Measurements from ENCODE around the gene DTNB.

Gene DTNB

DNA sequence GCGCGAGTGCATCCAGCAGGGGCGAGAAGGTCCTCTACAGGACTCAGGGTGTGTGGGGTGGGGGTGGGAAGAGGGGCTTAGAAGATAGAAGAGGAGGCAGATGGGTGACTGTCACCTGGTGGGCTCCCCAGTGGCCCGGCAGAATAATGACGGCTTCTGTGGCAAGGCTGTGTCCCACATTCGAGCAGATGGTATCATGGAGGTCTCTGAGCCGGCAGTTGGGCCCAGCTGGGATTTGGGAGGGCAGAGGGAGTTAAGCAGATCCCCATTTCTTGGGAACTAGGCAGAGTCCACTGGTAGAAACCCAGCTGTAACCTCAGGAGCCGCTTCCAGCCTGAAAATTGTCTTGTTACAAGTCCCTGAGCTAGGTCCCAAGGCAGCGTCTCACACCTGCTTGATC, 28.4 kb upstream of the DTNB start:
- TF ChIP-seq TAF1 (IDR thresholded peaks at IDR 0.05; ENCODE audit: borderline replicate concordance, insufficient read depth, low read length) (no peak), SIN3A (IDR thresholded peaks at IDR 0.05; ENCODE audit: borderline replicate concordance, insufficient read depth, low read length) (no peak), FOXP2 (optimal IDR thresholded peaks at IDR 0.05; ENCODE audit: borderline replicate concordance, extremely low read depth, extremely low read length, insufficient read depth) (no peak), POLR2AphosphoS5 (IDR thresholded peaks at IDR 0.05; ENCODE audit: low read depth, low read length) (no peak)
- TF ChIP-seq, protein P1, sequence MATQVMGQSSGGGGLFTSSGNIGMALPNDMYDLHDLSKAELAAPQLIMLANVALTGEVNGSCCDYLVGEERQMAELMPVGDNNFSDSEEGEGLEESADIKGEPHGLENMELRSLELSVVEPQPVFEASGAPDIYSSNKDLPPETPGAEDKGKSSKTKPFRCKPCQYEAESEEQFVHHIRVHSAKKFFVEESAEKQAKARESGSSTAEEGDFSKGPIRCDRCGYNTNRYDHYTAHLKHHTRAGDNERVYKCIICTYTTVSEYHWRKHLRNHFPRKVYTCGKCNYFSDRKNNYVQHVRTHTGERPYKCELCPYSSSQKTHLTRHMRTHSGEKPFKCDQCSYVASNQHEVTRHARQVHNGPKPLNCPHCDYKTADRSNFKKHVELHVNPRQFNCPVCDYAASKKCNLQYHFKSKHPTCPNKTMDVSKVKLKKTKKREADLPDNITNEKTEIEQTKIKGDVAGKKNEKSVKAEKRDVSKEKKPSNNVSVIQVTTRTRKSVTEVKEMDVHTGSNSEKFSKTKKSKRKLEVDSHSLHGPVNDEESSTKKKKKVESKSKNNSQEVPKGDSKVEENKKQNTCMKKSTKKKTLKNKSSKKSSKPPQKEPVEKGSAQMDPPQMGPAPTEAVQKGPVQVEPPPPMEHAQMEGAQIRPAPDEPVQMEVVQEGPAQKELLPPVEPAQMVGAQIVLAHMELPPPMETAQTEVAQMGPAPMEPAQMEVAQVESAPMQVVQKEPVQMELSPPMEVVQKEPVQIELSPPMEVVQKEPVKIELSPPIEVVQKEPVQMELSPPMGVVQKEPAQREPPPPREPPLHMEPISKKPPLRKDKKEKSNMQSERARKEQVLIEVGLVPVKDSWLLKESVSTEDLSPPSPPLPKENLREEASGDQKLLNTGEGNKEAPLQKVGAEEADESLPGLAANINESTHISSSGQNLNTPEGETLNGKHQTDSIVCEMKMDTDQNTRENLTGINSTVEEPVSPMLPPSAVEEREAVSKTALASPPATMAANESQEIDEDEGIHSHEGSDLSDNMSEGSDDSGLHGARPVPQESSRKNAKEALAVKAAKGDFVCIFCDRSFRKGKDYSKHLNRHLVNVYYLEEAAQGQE (IDR thresholded peaks at IDR 0.05; ENCODE audit: insufficient read depth in 1 of 2, low read depth in 2 of 2, low read length in 2 of 2): no peak

DNA sequence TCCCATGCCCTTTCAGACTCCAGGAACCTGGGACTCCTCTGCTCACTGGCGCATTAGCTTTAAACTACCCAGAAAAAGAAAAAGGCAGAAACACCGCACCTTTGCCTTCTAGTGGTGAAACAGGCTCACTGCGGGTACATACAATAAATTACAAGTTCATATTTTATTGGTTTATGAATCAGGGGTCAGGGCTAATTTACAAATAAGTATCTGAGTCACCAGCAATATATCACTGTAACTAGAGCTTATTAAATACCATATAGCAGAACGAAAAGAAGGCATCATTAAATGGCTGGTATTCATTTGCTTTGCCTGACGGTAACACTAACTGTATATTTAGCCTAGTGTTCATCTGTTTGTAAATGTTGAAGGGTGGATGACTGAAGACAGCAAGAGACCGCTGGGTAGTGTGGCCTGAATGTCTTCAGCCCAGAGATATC, 26.9 kb upstream of the DTNB start:
- TF ChIP-seq POLR2AphosphoS5 (IDR thresholded peaks at IDR 0.05; ENCODE audit: low read depth, low read length) (no peak), TAF1 (IDR thresholded peaks at IDR 0.05; ENCODE audit: borderline replicate concordance, insufficient read depth, low read length) (no peak), SIN3A (IDR thresholded peaks at IDR 0.05; ENCODE audit: borderline replicate concordance, insufficient read depth, low read length) (no peak), FOXP2 (optimal IDR thresholded peaks at IDR 0.05; ENCODE audit: borderline replicate concordance, extremely low read depth, extremely low read length, insufficient read depth) (no peak)
- TF ChIP-seq, protein P1 (IDR thresholded peaks at IDR 0.05; ENCODE audit: insufficient read depth in 1 of 2, low read depth in 2 of 2, low read length in 2 of 2): no peak

DNA sequence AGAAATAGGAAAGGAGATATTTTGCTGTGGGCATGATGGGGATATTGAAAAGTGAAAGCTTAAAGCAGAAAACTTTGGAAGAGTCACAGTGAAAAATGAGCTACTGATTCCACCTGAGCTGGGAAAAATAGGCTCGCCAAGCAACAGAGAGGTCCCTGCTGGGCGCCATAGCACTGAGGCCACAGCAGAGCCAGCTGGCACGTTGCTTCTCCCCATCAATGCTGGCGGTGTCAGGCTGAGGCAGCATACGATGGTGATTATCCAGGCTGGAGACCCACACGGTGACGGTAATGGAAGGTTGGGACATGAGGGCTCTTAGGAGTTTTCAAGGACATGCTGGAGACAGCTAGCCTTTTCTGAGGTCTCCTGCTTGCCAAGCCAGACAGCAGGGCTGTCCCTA, 25.8 kb upstream of the DTNB start:
- TF ChIP-seq POLR2AphosphoS5 (IDR thresholded peaks at IDR 0.05; ENCODE audit: low read depth, low read length) (no peak), FOXP2 (optimal IDR thresholded peaks at IDR 0.05; ENCODE audit: borderline replicate concordance, extremely low read depth, extremely low read length, insufficient read depth) (no peak), SIN3A (IDR thresholded peaks at IDR 0.05; ENCODE audit: borderline replicate concordance, insufficient read depth, low read length) (no peak), TAF1 (IDR thresholded peaks at IDR 0.05; ENCODE audit: borderline replicate concordance, insufficient read depth, low read length) (no peak)
- TF ChIP-seq, protein P1 (IDR thresholded peaks at IDR 0.05; ENCODE audit: insufficient read depth in 1 of 2, low read depth in 2 of 2, low read length in 2 of 2): no peak

DNA sequence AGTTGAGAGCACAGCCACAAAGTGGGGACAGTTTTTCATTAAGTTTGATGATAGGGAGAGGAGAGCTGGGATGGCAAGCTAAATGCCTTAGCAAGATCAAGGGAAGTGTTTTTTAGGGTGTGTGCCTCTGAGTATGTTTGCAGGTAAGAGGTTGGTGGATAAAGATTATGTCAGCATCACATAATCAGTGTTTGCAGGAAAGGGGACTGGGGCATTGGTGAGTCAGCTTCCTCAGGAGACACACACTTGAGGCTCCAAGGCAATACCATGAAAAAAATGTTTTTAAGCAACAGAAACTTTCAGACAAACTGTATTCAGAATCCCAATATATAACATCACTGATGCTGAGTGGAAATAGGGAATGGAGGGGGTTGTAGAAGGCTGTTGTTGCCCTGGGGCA, 25.4 kb upstream of the DTNB start:
- TF ChIP-seq, protein P1 (IDR thresholded peaks at IDR 0.05; ENCODE audit: insufficient read depth in 1 of 2, low read depth in 2 of 2, low read length in 2 of 2): no peak
- TF ChIP-seq SIN3A (IDR thresholded peaks at IDR 0.05; ENCODE audit: borderline replicate concordance, insufficient read depth, low read length) (no peak), TAF1 (IDR thresholded peaks at IDR 0.05; ENCODE audit: borderline replicate concordance, insufficient read depth, low read length) (no peak), FOXP2 (optimal IDR thresholded peaks at IDR 0.05; ENCODE audit: borderline replicate concordance, extremely low read depth, extremely low read length, insufficient read depth) (no peak), POLR2AphosphoS5 (IDR thresholded peaks at IDR 0.05; ENCODE audit: low read depth, low read length) (no peak)

Measured in PFSK-1 (cell line).